ENCODE data around the gene RASGRP2.

GRCh38 chr11:64690235-64690634, 53.7 kb downstream of the RASGRP2 start:
- no peak for TF ChIP-seq POLR2AphosphoS5 (IDR thresholded peaks at IDR 0.05; ENCODE audit: borderline replicate concordance, low read depth, low read length)
- no peak for TF ChIP-seq EZH2 (IDR thresholded peaks at IDR 0.05)
- no peak for TF ChIP-seq FOXP2 (optimal IDR thresholded peaks at IDR 0.05; ENCODE audit: control extremely low read depth, extremely low read length, insufficient read depth)
